Common myeloid progenitor, CD34-positive (primary cell): ENCODE results near the gene RPL10A.

Source experiments
- CTCF ChIA-PET: fragments of 350-600 bp; sonication (Branson Sonifier 250); formaldehyde crosslinking; loops from one replicate; lab custom pipeline; 2021; ENCODE audit warnings: antibody characterized with exemption; lab: Charles Lee
- POLR2A ChIA-PET: fragments of 350-600 bp; sonication (Branson Sonifier 250); formaldehyde crosslinking; loops from one replicate; lab custom pipeline; 2021; ENCODE audit warnings: antibody characterized with exemption; lab: Charles Lee
- DNase-seq, 3 donors: peaks; one replicate each; pipeline versions ENCODE4 v3.0.0 to v3.0.0-alpha.2; 2013
- H3K27ac ChIP-seq, 2 experiments: 1 replicate in 1 of 2; 2 replicates in 1 of 2; pipeline ENCODE4 v1.7.0; 2013; ENCODE audit warnings: inconsistent platforms in 2 of 2, low read length in 2 of 2, mild to moderate bottlenecking in 2 of 2, low read depth in 1 of 2, moderate library complexity in 1 of 2; ENCODE audit not compliant: severe bottlenecking in 2 of 2, insufficient read depth in 1 of 2, poor library complexity in 1 of 2
- H3K27me3 ChIP-seq, 5 experiments: replicated peaks in 2 of 5; 1 replicate in 3 of 5; 2 replicates in 2 of 5; pipeline versions ENCODE4 v1.6.1 to v1.7.0; 2013; ENCODE audit warnings: low read length in 4 of 5, mild to moderate bottlenecking in 2 of 5, moderate library complexity in 2 of 5, inconsistent platforms in 1 of 5; ENCODE audit not compliant: insufficient read depth in 5 of 5, control insufficient read depth in 4 of 5
- H3K36me3 ChIP-seq, 4 experiments: 1 replicate in 2 of 4; 2 replicates in 2 of 4; pipeline versions ENCODE4 v1.6.1 to v1.7.0; 2013; ENCODE audit warnings: low read length in 3 of 4, control low read depth in 1 of 4, mild to moderate bottlenecking in 1 of 4; ENCODE audit not compliant: control insufficient read depth in 4 of 4, insufficient read depth in 4 of 4
- H3K4me1 ChIP-seq, 4 experiments: 1 replicate in 3 of 4; 2 replicates in 1 of 4; pipeline versions ENCODE4 v1.6.1 to v1.7.1; 2013; ENCODE audit warnings: low read length in 3 of 4, mild to moderate bottlenecking in 3 of 4, control low read depth in 1 of 4, inconsistent platforms in 1 of 4, moderate library complexity in 1 of 4; ENCODE audit not compliant: control insufficient read depth in 4 of 4, insufficient read depth in 4 of 4; ENCODE audit errors: control extremely low read depth in 1 of 4
- H3K4me3 ChIP-seq, 7 experiments: 1 replicate in 4 of 7; 2 replicates in 3 of 7; pipeline versions ENCODE4 v1.5.1 to v1.7.0; 2013; ENCODE audit warnings: mild to moderate bottlenecking in 7 of 7, low read length in 6 of 7, moderate library complexity in 6 of 7, inconsistent platforms in 2 of 7, low read depth in 2 of 7, control low read depth in 1 of 7; ENCODE audit not compliant: insufficient read depth in 4 of 7, control insufficient read depth in 1 of 7; ENCODE audit errors: extremely low read depth in 1 of 7
- H3K9me3 ChIP-seq, 5 experiments: 1 replicate in 4 of 5; 2 replicates in 1 of 5; pipeline versions ENCODE4 v1.6.1 to v1.7.1; 2013; ENCODE audit warnings: low read length in 4 of 5, mild to moderate bottlenecking in 2 of 5, inconsistent platforms in 1 of 5, low read depth in 1 of 5, moderate library complexity in 1 of 5; ENCODE audit not compliant: control insufficient read depth in 4 of 5, insufficient read depth in 2 of 5; ENCODE audit errors: control extremely low read depth in 1 of 5
- WGBS: methylation state at CpG from one replicate; pipeline ENCODE4 v1.1.5; 2013; ENCODE audit not compliant: insufficient coverage; 5-methylcytosine and 5-hydroxymethylcytosine counted together

RPL10A gene

GRCh38 chr6:35473075-35473849 is 5.1 kb downstream of the RPL10A start:
- Histone ChIP-seq H3K27ac (no peak overlapping the region), H3K4me1 (peaks cover 2 to 32% (median 25%) of the 10 kb centered on the region in 4 experiments), H3K4me3 (no peak overlapping the region), H3K27me3 (no peaks in the 10 kb centered on the region), H3K9me3 (peaks cover 0 to 4% (median 0%) of the 10 kb centered on the region in 5 experiments), H3K36me3 (peaks cover 2 to 40% (median 24%) of the 10 kb centered on the region in 4 experiments)
- 100% methylated on average over 5 of the region's 9 CpGs for WGBS
- ChIA-PET CTCF (interaction anchor here (1.0 to 1.3 kb wide), 2 partner anchors 17 to 180 kb away, joined by 3 to 4 read pairs; no protein-coding TSS in a partner anchor), POLR2A (interaction anchor here (0.6 kb wide), 1 partner anchor 1499 kb away, joined by 6 read pairs; no protein-coding TSS in a partner anchor)
- DNase-seq = no peak

GRCh38 chr6:35473850-35474130 is 5.6 kb downstream of the RPL10A start:
- ChIA-PET CTCF (interaction anchor here (1.0 to 1.3 kb wide), 2 partner anchors 18 to 180 kb away, joined by 3 to 4 read pairs; no protein-coding TSS in a partner anchor), POLR2A (no interaction called here)
- Histone ChIP-seq H3K27ac (no peak overlapping the region), H3K36me3 (peaks cover 2 to 40% (median 24%) of the 10 kb centered on the region in 4 experiments), H3K9me3 (peaks cover 0 to 4% (median 0%) of the 10 kb centered on the region in 5 experiments), H3K27me3 (no peaks in the 10 kb centered on the region), H3K4me1 (peaks cover 2 to 29% (median 22%) of the 10 kb centered on the region in 4 experiments), H3K4me3 (no peak overlapping the region)
- no peak for DNase-seq

GRCh38 chr6:35474131-35474941 is 6.1 kb downstream of the RPL10A start:
- DNase-seq = no peak
- Histone ChIP-seq H3K9me3 (peaks cover 0 to 4% (median 0%) of the 10 kb centered on the region in 5 experiments), H3K36me3 (peaks cover 2 to 40% (median 23%) of the 10 kb centered on the region in 4 experiments), H3K4me1 (peaks cover 2 to 26% (median 18%) of the 10 kb centered on the region in 4 experiments), H3K27ac (no peak overlapping the region), H3K4me3 (no peak overlapping the region), H3K27me3 (no peaks in the 10 kb centered on the region)
- CTCF ChIA-PET = interaction anchor here (1.3 kb wide), 1 partner anchor 18 kb away, joined by 4 read pairs; no protein-coding TSS in a partner anchor
- WGBS = 89% methylated on average over 3 of the region's 14 CpGs
- POLR2A ChIA-PET = interaction anchor here (0.6 kb wide), 1 partner anchor 84 kb away, joined by 3 read pairs; no protein-coding TSS in a partner anchor

- H3K4me1 ChIP-seq = peaks cover 0 to 22% (median 12%) of the 10 kb centered on the region in 4 experiments
- no peak for DNase-seq
- no peak overlapping the region for H3K27ac ChIP-seq
- POLR2A ChIA-PET = interaction anchor here (0.5 kb wide), 1 partner anchor 20 kb away, joined by 4 read pairs; no protein-coding TSS in a partner anchor
- WGBS = 96% methylated on average over 18 of the region's 20 CpGs
- H3K27me3 ChIP-seq = no peaks in the 10 kb centered on the region
- no peak overlapping the region for H3K4me3 ChIP-seq
- H3K9me3 ChIP-seq = peaks cover 0 to 4% (median 0%) of the 10 kb centered on the region in 5 experiments
- H3K36me3 ChIP-seq = peaks cover 2 to 35% (median 19%) of the 10 kb centered on the region in 4 experiments
- CTCF ChIA-PET = no interaction called here
Measured at GRCh38 chr6:35474942-35475570, 6.9 kb downstream of the RPL10A start.

- no CpG with 5 or more reads among the region's 4 CpGs for WGBS
- ChIA-PET POLR2A (interaction anchor here (0.5 kb wide), 1 partner anchor 19 kb away, joined by 4 read pairs; no protein-coding TSS in a partner anchor), CTCF (no interaction called here)
- no peaks in the 10 kb centered on the region for H3K27me3 ChIP-seq
- H3K27ac ChIP-seq = no peak overlapping the region
- H3K36me3 ChIP-seq = peaks cover 0 to 31% (median 15%) of the 10 kb centered on the region in 4 experiments
- no peak overlapping the region for H3K4me3 ChIP-seq
- H3K4me1 ChIP-seq = peaks cover 0 to 17% (median 8%) of the 10 kb centered on the region in 4 experiments
- peaks cover 0 to 4% (median 0%) of the 10 kb centered on the region in 5 experiments for H3K9me3 ChIP-seq
- no peak for DNase-seq
Measured at GRCh38 chr6:35475573-35475972, 7.4 kb downstream of the RPL10A start.

GRCh38 chr6:35476004-35476403 is 7.8 kb downstream of the RPL10A start:
- H3K4me1 ChIP-seq = peaks cover 0 to 12% (median 4%) of the 10 kb centered on the region in 4 experiments
- DNase-seq = no peak
- peaks cover 0 to 4% (median 0%) of the 10 kb centered on the region in 5 experiments for H3K9me3 ChIP-seq
- no peak overlapping the region for H3K27ac ChIP-seq
- 100% methylated on average over 9 of the region's 14 CpGs for WGBS
- H3K27me3 ChIP-seq = no peaks in the 10 kb centered on the region
- no peak overlapping the region for H3K4me3 ChIP-seq
- POLR2A ChIA-PET = interaction anchor here (0.5 kb wide), 1 partner anchor 19 kb away, joined by 4 read pairs; no protein-coding TSS in a partner anchor
- H3K36me3 ChIP-seq = peaks cover 0 to 27% (median 12%) of the 10 kb centered on the region in 4 experiments
- CTCF ChIA-PET = interaction anchor here (1.7 kb wide), 1 partner anchor 8 kb away, joined by 6 read pairs; the partner anchor contains the start of gene RPL10A
